Stimulated activated CD4-positive, alpha-beta T cell treated with anti-CD3 and anti-CD28 coated beads, Interleukin-1b, Interleukin-23, amount 100 ng/mL, for 48 hours (primary cell): ENCODE measurements around the gene PATJ.
"Not testable (repeated sequence)": the region's sequence is repeated elsewhere in the genome, so short reads cannot be mapped to it uniquely, and the experiment has no call there.

Source experiments
- DNase-seq: peaks from one replicate; pipeline ENCODE4 v3.0.0-alpha.2; 2020

Gene PATJ

DNA sequence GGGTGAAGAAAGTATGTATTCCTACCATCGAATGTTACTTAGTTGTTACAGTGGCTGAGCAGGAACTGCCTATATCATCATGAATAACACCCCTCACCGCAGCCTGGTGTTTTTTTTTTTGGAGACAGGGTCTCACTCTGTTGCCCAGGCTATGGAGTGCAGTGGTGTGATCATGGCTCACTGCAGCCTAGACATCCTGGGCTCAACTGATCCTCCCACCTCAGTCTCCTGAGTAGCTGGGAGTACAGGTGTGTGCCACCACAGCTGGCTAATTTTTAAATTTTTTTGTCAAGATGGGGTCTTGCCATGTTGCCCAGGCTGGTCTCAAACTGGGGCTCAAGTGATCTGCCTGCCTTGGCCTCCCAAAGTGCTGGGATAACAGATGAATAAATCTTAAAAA is 7.3 kb downstream of the PATJ start:
- no peak for DNase-seq

DNA sequence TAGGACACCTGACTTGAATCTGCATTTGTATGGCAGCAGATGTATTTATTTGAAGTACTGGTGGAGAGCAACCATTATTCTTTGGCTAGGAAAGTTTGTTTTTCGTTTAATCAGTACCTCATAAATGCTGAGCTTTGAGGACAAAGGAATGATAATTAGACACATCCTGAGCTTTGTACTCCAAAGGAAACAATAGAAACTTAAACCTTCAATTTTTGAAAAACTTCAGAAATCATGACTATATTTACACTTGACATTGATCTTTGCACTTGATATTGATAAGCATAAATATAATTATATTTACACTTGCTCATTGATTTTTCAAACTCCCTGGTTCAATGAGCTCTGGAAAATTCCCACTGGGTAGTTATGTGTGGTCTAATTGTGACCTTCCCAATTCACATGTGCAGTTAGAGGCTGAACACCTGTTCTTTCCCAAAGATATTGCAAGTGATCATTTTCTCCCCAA is 10.7 kb downstream of the PATJ start:
- DNase-seq = no peak

DNA sequence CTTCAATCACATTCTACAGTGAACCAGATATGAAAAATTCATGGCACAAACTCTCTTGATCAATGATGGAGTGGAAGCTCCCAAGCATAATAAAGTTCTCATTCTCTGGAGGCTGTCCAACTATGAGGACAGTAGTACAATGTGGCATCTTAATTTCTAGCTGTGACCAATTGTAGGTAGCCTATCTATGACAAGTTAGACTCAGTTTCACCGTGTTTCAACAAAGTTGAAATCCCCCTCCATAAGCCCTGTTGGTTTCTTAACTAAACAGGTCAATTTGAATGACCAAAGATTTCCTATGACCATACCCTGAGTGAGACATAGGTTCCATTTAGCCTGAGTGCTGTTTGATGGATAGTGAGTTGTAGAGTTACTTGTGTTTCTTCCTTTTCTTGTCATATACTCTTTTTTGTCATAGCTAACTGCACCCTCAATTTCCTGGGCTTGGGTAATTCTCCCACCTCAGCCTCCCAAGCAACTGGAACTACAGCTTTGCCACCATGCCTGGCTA is 11.8 kb downstream of the PATJ start:
- no peak for DNase-seq

DNA sequence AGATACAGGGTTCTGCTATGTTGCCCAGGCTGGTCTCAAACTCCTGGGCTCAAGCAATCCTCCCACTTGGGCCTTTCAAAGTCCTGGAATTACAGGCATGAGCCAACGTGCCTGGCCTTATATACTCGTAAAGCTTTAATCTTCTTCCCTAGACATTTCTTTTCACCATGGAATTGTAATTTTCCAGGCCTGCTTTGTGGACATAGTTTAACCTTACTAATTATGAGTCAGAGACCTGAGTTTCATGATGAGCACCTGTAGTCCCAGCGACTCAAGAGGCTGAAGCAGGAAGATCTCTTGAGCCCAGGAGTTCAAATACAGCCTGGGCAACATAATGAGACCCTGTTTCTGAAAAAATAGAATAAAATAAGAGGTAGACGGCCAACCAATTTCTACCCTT is 12.3 kb downstream of the PATJ start:
- DNase-seq = no peak

DNA sequence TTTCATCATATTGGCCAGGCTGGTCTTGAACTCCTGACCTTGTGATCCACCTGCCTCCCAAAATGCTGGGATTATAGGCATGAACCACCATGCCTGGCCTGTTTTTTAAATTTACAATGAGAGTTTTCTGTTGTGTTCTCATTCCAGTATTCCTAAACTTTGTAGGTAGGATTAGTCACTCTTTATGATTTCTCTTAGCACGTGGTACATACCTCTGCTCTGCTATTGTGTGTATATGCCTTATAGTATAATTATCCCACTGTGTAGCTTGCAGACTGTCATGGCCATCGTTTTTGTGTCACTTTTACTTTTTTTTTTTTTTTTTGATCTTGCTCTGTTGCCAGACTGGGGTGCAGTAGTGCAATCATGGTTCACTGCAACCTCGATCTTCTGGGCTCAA is 14.5 kb downstream of the PATJ start:
- DNase-seq = no peak

DNA sequence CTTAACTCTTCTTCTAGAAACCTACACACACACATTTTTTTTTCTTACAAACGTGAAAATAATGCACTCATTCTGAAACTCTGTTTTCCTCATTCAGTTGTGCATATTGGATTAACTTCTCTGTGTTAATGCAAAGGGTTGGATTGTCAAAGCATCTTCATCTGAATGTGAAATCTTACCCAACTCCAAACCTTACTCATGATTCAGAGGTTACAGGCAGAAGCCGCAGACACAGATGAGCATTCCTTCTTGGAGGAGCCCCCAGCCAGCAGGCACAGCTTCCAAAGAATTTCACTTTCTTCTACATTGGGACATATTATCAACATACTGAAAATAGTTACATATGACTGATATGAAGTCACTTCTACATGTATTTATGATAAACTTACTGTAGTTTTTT is 15.7 kb downstream of the PATJ start:
- no peak for DNase-seq

DNA sequence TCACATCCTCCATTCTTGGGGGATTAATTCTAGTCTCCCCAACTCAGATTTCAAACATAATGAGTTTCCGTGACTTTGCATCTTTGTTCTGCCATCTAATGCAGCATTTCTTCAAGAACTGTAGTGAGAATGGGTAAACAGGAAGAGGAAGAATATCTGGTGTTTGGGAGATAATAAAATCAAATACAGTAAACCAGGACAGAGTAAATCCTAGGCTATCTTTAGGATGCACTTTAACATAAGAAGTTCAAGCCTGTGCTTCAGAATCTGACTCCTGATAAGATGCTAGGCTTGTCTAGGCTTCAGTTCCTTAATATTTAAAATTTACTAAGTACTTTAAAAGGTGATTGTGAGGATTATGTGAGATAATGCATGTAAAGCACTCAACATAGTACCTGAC is 27.9 kb downstream of the PATJ start:
- DNase-seq = no peak

DNA sequence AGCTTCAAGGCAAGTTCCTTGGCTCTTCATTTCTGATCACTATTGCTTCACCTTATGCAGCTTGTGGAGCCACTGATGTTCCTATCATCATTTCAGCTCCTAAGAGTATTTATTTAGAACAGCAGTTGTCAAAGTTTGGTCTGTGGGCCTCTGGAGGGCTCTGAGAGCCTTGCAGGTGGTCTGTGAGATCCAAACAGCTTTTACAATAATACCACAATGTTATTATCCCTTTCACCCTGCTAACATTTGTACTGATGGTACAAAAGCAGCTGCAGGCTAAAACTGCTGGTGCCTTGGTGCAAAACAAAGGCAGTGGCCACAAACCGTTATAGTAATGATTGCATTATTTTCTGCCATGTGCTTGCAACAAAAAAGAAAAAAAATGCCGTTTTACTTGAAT is 33.8 kb downstream of the PATJ start:
- no peak for DNase-seq

DNA sequence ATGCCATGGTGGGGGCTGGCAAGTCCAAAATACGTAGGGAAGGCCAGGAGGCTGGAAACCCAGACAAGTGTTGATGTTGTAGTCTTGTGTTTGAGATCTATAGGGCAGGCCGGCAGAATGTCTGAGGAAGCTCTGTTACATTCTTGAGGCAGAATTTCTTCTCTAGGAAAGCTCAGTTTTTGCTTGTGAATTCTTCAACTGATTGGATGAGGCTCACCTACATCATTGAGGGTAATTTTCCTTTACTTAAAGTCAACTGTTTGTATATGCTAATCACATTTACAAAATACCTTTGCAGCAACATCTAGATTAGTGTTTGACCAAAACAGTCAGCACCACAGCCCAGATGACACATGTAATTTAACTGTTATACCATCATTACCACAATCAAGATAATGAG is 37.0 kb downstream of the PATJ start:
- DNase-seq = no peak

DNA sequence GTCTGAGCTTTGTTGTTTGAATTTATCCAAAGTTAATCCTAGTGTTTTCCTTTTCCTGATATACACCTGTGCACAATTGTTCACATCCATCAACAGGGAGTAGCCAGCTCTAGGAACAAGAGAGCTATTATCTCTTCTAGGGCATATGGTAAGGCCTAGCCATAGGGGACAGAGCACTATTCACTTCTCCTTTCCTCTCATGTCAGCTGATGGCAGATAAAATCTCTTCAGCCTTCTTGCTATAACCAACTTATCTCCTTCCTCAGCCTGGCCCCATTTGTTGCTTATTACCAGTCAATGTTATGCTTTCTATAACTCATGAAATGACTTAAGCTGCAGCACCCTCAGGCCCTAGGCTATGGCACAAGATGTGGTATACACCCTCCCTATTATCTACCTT is 38.9 kb downstream of the PATJ start:
- no peak for DNase-seq

DNA sequence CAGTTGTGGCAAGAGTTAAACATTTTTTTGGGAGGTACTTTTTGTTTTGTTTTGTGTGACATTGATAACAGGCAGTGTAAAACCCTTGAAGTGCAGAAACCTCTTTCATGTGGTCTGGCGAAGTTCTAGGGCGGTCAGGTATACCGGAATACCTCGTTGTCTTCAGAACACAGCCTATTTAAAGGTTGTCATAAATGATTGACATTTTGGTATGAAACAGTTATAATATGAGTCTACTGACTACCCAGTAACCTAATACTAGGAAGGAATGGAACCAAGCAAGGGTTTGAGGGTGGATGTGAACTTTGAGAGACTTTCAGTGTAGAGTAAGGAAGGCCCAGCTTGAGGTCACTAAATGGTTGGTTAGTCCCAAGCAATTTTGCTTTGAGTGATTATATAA is 40.5 kb downstream of the PATJ start:
- DNase-seq = peak; percentile 68

DNA sequence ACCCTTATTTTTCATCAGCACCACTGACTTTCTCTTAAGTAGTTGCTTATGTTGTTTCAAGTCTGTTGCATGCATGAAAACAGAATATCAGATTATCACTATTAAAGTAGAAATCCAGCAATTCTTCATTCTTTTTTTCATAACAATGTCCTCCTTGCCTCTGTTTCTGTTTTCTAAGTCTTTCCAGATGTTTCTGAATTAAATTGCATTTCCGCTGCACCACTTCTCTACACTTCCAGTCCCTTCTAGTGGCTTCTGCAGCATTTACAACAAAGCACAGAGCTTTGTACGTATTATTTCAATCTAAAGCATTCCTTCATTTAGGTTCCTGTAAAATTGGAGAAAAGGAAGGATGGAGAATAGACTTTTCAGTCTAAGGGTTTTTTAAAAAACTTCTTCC is 42.4 kb downstream of the PATJ start:
- no peak for DNase-seq

DNA sequence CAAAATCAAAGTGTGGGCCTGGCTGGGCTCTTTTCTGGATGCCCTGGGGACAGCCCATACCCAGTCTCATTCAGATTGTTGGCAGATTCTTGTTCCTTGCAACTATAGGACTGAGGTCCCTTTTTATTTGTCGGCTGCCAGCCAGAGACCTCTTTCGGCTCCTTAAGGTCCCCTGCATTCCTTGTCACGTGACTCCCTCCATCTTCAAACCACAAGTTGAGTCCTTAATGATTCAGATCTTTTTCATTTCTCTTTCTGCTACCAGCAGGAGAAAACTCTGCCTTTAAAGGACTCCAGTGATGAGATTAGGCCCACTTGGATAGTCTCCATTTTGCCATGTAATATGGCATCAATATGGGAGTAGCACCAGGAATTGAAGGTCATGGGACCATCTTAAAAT is 48.6 kb downstream of the PATJ start:
- no peak for DNase-seq

DNA sequence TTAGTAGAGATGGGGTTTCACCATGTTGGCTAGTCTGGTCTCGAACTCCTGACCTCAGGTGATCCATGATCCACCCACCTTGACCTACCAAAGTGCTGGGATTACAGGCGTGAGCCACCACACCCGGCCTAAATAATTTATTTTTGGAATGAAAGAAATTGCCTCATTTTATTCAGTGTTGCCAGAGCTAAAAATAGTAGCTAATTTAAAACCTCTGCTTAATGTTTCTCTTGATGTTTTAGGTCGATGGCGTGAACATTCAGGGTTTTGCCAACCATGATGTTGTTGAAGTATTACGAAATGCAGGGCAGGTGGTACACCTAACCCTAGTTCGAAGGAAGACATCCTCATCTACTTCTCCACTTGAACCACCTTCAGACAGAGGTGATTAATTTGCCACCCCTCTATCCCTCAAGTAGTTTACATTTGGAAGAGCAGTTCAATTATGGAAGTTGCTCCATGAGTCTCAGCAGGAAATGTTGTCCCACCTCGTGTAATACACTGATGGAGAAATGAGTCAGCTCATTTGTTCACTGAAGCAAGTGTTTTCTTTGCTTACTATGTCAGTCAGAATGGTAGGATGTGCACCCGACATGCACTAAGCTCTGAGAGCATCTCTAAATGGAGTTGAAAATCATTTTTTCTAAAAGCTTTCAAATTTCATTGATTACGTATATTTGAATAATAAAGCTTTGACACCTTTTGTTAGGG is 54.9 kb downstream of the PATJ start:
- no peak for DNase-seq

DNA sequence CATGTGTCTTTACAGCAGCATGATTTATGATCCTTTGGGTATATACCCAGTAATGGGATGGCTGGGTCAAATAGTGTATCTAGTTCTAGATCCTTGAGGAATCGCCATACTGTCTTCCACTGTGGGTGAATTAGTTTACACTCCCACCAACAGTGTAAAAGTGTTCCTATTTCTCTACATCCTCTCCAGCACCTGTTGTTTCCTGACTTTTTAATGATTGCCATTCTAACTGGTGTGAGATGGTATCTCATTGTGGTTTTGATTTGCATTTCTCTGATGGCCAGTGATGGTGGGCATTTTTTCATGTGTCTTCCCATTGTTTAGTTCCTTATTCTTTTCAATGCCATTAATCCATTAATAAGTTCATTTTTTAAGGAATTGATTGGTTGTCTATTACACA is 58.8 kb downstream of the PATJ start:
- DNase-seq = not testable (repeated sequence)

DNA sequence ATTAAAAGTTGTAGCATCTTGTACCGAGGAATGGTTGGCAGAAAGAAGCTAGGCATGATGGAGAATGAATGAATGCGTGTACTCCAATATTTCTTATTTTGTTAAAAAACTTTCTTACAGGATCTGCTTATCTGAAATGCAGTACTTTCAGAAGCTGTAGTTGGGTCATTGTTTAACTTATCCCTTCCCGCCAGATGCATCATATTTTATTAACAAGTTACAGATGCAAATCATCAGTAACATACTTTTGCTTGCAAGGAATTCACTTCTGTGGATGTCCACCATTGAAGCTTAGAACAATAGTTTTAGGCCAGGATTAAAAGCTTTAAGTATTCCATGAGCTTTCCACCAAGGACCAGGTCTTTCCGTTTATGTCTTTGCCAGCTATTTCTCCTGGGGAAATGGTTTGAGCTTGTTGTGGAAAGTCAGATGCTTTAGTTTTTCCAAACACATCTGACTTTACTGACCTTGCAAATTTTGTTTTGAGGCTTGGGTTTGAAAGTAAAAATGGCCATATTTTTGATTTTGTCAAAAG is 65.4 kb downstream of the PATJ start:
- no peak for DNase-seq

DNA sequence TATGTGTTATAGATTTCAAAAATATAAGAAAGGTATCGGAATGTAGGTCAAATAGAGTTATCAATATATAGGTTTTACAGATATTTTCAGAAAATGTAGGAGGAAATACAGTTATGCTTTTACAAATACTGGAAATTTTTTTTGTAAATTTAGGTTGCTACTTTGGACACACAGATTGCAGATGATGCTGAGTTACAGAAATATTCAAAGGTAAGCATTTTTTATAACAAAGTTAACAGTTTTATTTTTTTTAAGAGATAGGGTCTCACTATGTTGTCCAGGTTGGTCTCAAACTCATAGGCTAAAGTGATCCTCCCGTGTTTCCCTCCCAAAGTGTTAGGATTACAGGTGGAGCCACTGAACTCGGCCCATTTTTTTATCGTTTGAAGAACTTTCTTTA is 66.0 kb downstream of the PATJ start:
- DNase-seq = no peak

DNA sequence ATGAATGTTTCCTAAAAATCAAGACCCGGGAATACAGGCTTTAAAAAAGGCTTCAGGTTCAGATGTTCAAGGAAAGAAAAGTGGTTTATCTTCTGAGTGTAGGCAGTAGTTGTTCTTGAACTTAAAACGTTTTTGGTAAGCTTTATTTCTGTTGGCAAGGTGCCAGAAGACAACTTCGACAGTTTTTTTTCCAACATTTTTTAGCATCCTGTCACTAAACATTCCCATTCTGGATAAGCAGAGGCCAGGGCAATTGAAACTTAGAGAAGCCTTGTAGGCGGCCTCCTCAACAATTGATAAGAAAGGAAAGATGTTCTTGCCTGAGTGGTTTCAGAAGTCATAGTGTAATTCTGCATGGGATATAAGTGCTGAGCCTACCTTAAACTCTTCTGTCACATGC is 66.7 kb downstream of the PATJ start:
- no peak for DNase-seq

DNA sequence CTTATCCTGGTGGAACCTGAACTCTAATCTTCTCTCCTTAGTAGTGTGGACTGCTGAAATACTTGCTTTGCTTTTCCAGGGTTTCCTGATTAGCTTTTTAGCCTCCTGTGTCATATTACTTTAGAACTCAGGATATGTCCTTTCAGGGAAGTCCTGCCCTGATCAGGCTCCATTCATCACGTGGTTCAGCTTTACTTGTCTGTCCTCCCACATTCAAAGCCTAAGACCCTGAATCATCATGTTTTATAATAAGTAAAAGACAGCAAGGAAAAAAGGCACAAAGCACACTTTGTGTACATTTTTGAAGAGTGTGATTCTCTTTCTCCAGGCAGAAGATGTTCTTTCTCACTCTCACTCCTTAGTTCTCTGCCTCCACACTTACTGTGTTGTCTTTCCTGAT is 70.6 kb downstream of the PATJ start:
- DNase-seq = no peak

DNA sequence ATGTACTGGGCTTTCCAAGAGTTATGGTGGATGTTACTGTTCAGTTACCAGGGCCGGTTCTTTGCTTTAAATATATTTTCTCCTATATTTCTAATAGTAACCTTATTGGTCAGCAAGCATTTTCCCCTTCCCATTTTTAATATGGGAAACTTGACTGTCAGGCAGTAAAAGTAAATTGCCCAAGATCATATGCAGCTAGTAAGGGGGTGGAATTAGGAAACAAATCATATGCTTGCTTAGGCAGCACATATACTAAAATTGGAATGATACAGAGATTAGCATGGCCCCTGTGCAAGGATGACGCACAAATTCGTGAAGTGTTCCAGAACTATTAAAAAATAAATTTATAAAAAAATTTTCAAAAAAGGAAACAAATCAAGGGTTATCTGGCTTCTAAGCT is 73.9 kb downstream of the PATJ start:
- no peak for DNase-seq

DNA sequence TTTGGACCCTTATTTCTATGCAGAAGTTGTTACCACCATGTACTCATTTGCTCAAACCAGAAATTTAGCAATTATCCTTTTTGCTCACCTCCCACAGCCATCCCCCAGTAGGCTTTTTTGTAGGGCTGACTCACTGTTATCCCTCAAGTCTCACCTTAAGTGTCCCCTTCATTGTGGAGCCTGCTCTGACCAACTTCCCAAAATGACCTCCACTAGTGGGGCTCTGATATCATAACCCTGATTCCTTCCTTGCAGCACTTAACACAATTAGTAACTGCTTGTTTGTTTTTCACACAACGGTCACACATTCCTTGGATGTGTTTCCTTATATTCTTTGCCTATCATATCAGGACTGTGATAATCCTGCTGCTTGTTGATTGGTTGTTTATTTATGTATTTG is 76.7 kb downstream of the PATJ start:
- DNase-seq = no peak

DNA sequence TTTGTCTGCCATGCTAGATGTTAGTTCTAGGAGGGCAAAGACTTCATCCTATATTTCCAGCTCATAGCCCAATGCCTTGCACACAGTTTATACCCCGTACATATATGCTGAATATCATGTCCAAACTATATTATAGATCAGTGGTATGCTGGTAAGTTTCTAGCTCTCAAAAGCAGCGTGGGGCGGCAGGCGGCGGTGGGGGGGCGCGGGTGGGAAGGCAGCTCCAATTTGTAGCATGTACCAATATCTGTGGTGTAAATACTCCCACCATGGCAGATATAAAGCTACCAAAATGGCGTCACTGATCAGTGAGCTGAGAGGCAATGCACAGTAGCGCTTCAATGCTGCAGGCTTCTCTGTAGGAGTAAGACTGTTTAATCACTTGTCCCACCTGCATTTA is 77.1 kb downstream of the PATJ start:
- no peak for DNase-seq

DNA sequence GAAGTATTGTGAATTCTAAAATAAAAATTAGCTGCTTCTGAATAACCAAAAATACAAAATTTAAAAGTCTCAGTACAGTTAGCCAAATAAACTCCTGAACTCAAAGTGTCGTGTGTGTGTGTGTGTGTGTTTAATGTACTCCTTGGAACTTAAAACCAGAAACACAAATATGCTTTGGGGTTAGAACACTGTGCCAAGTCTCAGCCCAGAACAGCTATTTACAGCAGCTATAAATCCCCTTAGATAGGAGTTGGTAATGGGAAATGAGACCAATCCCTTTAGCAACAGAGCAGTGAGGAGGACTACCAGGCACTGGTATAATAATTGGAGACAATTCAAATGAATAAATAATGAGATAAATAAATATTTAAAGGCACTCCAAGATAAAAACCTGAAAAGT is 83.1 kb downstream of the PATJ start:
- no peak for DNase-seq

DNA sequence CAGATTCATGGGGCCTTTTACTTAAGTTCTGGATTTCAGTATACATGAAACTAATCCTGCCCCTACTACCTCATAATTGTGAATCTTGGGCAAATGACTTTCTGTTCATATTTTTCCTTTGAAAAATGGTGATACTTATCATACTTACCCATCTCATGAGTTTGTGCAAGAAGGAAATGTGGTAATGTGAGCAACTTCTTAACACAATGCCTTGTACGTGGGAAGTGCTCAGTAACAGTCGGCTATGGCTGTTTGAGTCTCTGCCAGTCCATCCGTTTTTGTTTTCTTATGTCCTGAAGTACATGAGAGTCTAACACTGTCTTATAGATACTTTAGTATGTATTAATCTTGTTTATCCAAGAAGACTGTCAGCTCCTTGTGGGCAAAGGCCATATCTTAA is 86.5 kb downstream of the PATJ start:
- no peak for DNase-seq

DNA sequence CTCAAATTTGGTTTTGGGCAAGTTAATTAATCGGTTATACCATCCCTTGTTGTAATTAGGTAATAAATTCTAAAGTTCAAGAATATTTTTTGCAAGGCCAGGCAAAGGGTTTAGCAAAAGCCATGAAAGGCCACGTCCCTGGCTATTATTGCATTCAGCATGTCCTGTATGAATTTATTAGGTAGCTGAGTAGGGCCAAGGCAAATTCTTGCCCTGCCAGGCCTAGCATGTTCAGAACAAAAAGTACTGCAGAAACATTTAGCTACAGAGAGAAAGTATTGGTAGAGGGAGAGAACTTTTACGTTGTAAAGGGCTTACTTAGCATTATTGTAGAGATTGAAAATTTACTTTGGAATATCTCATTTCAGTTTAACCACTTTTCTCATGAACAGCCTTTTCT is 94.4 kb downstream of the PATJ start:
- DNase-seq = no peak
